Chondrocyte (in vitro differentiated cells): ENCODE data around the gene CDK18. TPM values are rescaled to one million over a fixed set of nuclear protein-coding genes. Genes with fewer than 3 reads are reported as not detected.
A peak's percentile ranks its signal among the peaks of the same experiment; 100 is the strongest.

Experiments used
- DNase-seq: peaks from one replicate; pipeline ENCODE4 v3.0.0; 2021; ENCODE audit warnings: mixed read lengths, low spot score
- H3K27ac Mint-ChIP-seq: one replicate; pipeline ENCODE4 v1.8.0; 2021; ENCODE audit warnings: mild to moderate bottlenecking, moderate library complexity, mixed read lengths; ENCODE audit not compliant: unreplicated experiment
- H3K27me3 Mint-ChIP-seq: 2 replicates; pipeline ENCODE4 v1.8.0; 2021; ENCODE audit warnings: low read depth, mixed read lengths
- H3K36me3 Mint-ChIP-seq: 2 replicates; pipeline ENCODE4 v1.8.0; 2021; ENCODE audit warnings: low read depth, mixed read lengths
- H3K4me1 Mint-ChIP-seq: 2 replicates; pipeline ENCODE4 v1.8.0; 2021; ENCODE audit warnings: low read depth, mild to moderate bottlenecking, mixed read lengths
- H3K4me3 Mint-ChIP-seq: one replicate; pipeline ENCODE4 v1.8.0; 2021; ENCODE audit warnings: mild to moderate bottlenecking, moderate library complexity, mixed read lengths; ENCODE audit not compliant: unreplicated experiment
- H3K9me3 Mint-ChIP-seq: 2 replicates; pipeline ENCODE4 v1.8.0; 2021; ENCODE audit warnings: low read depth, mixed read lengths
- total RNA-seq: library from RNA; stranded (reverse); gene quantifications from 3 replicates; pipeline ENCODE4 v1.2.1, GENCODE V29; 2021
- TF ChIP-seq, protein P1 (sequence below): fragments of 200-600 bp; sonication (generic); IDR thresholded peaks from 2 replicates; pipeline ENCODE4 v1.5.0; 2021; ENCODE audit warnings: antibody characterized with exemption, mild to moderate bottlenecking, moderate library complexity

The CDK18 gene
- total RNA-seq, 1 donor from 2014 or later: 17.3 TPM

DNA sequence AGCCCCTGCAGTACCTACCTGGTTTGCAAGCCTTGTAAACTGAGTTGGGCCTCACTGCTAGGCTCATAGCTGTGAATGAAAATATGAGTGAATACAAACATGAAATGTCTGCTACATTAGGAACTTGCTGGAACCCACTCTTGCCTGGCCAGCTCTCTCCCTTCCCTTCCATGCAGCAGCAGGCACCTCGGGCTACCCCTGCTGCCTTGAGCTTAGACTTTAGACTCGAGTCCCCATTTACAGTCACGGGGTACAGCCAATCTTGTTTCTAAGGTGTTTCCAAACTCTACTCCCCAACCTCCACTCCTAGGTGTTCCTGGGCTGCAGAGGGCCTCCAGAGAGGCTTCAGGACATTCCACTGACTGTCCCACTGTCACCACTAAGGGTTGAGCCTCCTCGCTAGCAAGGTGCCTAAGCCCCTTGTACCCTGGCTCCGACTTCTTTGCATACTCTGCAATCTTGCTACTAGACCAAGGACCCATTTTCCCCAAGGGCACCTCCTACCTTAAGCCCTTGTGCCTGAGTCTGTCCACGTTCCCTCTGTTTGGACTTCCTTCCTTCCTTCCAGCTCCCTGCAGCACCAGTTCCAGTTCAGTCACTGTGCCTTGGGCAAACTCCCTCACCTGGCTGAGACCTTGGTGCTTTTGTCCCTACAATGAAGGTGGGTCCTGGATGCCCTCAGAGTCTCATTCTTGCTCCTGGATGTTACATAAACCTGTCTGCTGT is 36.9 kb downstream of the CDK18 start:
- peaks cover 13% of the 10 kb centered on the region for H3K4me1 Mint-ChIP-seq
- DNase-seq: peak; percentile 28
- H3K9me3 Mint-ChIP-seq: no peaks in the 10 kb centered on the region
- H3K36me3 Mint-ChIP-seq: no peaks in the 10 kb centered on the region
- peaks cover 33% of the 10 kb centered on the region for H3K27me3 Mint-ChIP-seq
- H3K4me3 Mint-ChIP-seq: no peak overlapping the region
- H3K27ac Mint-ChIP-seq: no peak overlapping the region
- TF ChIP-seq, protein P1, sequence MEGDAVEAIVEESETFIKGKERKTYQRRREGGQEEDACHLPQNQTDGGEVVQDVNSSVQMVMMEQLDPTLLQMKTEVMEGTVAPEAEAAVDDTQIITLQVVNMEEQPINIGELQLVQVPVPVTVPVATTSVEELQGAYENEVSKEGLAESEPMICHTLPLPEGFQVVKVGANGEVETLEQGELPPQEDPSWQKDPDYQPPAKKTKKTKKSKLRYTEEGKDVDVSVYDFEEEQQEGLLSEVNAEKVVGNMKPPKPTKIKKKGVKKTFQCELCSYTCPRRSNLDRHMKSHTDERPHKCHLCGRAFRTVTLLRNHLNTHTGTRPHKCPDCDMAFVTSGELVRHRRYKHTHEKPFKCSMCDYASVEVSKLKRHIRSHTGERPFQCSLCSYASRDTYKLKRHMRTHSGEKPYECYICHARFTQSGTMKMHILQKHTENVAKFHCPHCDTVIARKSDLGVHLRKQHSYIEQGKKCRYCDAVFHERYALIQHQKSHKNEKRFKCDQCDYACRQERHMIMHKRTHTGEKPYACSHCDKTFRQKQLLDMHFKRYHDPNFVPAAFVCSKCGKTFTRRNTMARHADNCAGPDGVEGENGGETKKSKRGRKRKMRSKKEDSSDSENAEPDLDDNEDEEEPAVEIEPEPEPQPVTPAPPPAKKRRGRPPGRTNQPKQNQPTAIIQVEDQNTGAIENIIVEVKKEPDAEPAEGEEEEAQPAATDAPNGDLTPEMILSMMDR: no peak

DNA sequence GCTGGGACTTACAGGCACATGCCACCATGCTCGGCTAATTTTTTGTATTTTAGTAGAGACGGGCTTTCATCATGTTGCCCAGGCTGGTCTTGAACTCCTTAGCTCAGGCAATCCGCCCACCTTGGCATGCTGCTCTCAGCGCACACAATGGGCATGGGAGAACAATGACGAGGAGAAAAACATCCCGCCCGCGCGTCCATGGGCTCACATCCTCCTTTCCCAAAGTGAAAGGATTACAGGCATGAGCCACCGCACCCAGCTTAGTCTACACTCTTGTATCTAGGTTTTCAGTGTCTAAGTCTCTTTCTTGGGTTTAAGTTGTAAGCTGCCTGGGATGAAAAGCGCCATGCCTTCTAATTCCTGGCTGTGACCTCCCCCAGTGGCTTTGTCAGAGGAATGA is 37.9 kb downstream of the CDK18 start:
- H3K4me1 Mint-ChIP-seq: peaks cover 13% of the 10 kb centered on the region
- H3K4me3 Mint-ChIP-seq: no peak overlapping the region
- peak; percentile 50 for DNase-seq

DNA sequence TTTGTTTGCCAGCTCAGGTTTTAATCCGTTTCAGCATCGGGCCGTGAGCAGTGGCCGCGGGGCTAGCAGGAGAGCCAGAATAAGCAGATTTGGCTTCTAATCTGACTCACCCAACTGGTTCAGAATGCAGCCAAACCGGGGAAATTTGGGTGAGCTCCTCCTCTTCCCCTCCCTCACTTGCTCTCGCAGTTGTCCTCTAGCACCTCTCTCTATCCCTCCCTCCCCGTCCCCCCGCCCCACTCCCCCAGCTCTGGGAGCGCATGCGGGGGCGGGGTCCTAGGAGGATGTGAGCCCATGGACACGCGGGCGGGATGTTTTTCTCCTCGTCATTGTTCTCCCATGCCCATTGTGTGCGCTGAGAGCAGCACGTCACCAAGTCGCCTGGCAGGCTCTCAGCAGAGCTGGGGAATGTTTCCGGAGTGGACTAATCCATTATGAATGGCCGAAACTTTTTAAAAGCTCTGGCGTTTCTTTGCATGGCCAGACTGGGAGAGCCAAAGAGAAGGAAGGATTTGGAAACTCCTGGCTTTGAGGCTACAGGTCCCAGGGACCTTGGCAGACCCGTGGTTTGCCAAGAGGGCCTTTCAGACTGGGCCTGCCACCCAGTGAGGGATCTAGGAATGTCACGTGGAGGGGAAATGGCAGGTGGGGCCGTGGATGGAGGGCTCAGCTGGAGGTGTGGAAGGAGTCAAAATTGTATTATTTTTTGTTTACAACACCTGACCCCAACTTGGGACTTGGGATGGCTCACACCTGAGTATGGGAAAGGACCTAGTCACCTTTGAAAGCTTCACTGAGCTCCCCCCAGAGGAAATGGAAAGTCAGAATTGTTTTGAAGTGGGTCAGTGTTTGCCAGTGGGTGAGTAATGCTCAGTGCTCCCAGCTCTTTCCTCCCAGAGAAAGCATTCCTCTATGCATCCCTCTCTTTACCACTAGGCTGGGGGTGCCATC is 39.2 kb downstream of the CDK18 start:
- H3K36me3 Mint-ChIP-seq: no peaks in the 10 kb centered on the region
- peaks cover 36% of the 10 kb centered on the region for H3K27me3 Mint-ChIP-seq
- TF ChIP-seq, protein P1: peak; percentile 13
- peak overlapping the region; percentile 88 for H3K27ac Mint-ChIP-seq
- peak; percentile 77 for DNase-seq
- H3K4me1 Mint-ChIP-seq: peaks cover 13% of the 10 kb centered on the region
- no peaks in the 10 kb centered on the region for H3K9me3 Mint-ChIP-seq
- peak overlapping the region; percentile 71 for H3K4me3 Mint-ChIP-seq

More for the DNA sequence above, 37.9 kb downstream of the CDK18 start:
- Mint-ChIP-seq H3K27me3 (peaks cover 27% of the 10 kb centered on the region), H3K36me3 (no peaks in the 10 kb centered on the region), H3K27ac (no peak overlapping the region), H3K9me3 (no peaks in the 10 kb centered on the region)
- TF ChIP-seq, protein P1: no peak

DNA sequence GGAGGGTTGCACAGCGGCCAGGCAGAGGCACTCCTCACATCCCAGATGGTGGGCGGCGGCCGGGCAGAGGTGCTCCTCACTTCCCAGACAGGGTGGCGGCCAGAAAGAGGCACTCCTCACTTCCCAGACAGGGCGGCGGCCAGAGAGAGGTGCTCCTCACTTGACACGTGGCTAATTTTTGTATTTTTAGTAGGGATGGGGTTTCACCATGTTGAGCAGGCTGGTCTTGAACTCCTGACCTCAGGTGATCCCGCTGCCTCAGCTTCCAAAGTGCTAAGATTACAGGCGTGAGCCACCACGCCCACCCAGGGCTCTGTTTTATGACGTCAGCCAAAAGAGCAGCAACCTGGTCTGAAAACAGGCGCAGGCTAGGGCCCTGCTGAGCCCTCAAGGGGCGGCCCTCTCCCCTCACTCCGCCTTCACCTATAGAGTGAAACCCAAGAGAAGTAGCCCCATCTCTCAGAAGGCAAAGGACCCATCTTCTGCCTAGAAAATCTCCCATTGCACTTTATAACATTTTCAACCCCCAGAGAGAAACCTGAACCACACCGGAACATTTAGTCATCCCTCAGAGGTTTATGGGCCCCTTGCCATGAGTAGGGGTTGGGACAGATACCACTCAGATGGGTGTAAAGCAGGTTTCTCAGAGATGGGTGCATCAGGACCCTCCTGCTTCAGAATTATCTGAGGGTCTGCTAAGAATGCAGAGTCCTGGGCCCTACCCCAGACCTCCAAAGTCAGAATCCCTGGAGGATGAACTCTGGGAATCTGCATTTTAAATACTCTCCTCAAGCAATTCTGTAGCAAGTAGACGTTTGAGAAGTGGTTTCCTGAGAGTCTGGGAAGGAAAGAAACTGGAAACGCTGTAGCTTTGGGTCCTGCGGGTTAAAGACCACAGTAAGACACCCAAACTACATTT is 40.8 kb downstream of the CDK18 start:
- Mint-ChIP-seq H3K36me3 (no peaks in the 10 kb centered on the region), H3K27ac (no peak overlapping the region), H3K4me3 (no peak overlapping the region), H3K27me3 (peaks cover 43% of the 10 kb centered on the region), H3K4me1 (peaks cover 13% of the 10 kb centered on the region), H3K9me3 (no peaks in the 10 kb centered on the region)
- TF ChIP-seq, protein P1: no peak
- peak; percentile 82 for DNase-seq
